ENCODE data around the gene ENTREP1. TPM values are rescaled to one million over a fixed set of nuclear protein-coding genes. Genes with fewer than 3 reads are reported as not detected.
"Not testable (repeated sequence)": the region's sequence is repeated elsewhere in the genome, so short reads cannot be mapped to it uniquely, and the experiment has no call there.

Gene ENTREP1
- total and polyA plus RNA-seq, 2 experiments from 2014 or later: 0.94 to 2.2 TPM

DNA sequence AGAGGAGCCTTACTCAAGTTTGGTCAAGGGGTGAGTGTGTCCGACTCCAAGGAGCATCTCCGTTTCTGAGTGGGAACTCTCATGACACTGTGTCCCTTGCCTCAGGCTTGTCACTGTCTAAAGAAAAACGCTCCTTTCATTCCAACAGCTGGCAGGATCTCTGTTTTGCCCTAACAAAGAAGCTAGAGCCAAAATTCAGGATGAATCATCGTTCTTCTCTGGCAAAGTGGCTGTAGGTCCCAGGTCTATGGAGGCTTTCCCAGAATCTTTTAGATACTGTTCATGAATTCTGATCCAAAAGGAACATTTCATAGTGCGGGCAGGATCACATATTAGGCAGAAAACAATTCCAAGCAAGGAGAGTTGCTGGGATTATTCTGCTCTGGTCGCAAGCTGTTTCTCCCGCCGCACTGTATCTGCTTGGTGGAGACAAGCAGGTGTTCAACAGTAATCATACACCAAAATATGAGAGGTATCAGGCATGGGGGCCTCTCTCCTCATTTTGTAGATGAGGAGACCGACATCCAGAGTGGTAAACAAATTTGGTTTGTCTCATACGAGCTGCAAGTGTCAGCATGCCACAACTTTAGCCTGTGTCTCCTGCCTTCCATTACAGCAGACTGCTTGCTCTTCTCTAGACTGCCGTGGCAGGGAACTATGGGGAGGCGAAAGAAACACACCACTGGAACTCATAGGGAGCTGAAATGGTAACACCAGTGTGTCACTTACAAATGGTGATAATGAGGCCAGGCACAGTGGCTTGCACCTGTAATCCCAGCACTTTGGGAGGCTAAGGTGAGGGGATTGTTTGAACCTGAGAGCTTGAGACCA is 72.6 kb downstream of the ENTREP1 start:
- no peaks in the 10 kb centered on the region for H3K4me1 ChIP-seq (ENCODE audit: insufficient read depth)
- 73% methylated on average over 12 of the region's 12 CpGs for whole genome bisulfite sequencing (ENCODE audit: low lambda C conversion rate, missing lambda C conversion rate)
- no peaks in the 10 kb centered on the region for H3K27me3 ChIP-seq
- H3K36me3 ChIP-seq (replicated peaks; ENCODE audit: insufficient read depth, low read depth): no peaks in the 10 kb centered on the region
- no peak overlapping the region for H3K27ac ChIP-seq
- no peak for DNase-seq (ENCODE audit: low spot score)
- TF ChIP-seq EZH2 (IDR thresholded peaks at IDR 0.05; ENCODE audit: borderline replicate concordance) (no peak), CTCF (IDR thresholded peaks at IDR 0.05; ENCODE audit: poor library complexity) (no peak), EZH2phosphoT487 (IDR thresholded peaks at IDR 0.05; ENCODE audit: low read depth, severe bottlenecking, unreplicated experiment) (no peak)
- H2AFZ ChIP-seq: no peak overlapping the region
- H3K4me3 ChIP-seq: no peak overlapping the region
- no peak overlapping the region for H3K4me2 ChIP-seq
- H3K9me2 ChIP-seq (replicated peaks; ENCODE audit: insufficient read depth): no peaks in the 10 kb centered on the region
- no peaks in the 10 kb centered on the region for H4K20me1 ChIP-seq (ENCODE audit: insufficient read depth, poor library complexity, severe bottlenecking)
- H3K79me2 ChIP-seq: no peaks in the 10 kb centered on the region
- no peaks in the 10 kb centered on the region for H3K9me3 ChIP-seq (ENCODE audit: low read depth)

- H3K27me3 ChIP-seq: no peaks in the 10 kb centered on the region
- no peaks in the 10 kb centered on the region for H3K36me3 ChIP-seq (replicated peaks; ENCODE audit: insufficient read depth, low read depth)
- no peak overlapping the region for H3K4me2 ChIP-seq
- no peaks in the 10 kb centered on the region for H4K20me1 ChIP-seq (ENCODE audit: insufficient read depth, poor library complexity, severe bottlenecking)
- no peaks in the 10 kb centered on the region for H3K9me2 ChIP-seq (replicated peaks; ENCODE audit: insufficient read depth)
- H2AFZ ChIP-seq: no peak overlapping the region
- no peaks in the 10 kb centered on the region for H3K79me2 ChIP-seq
- no peak overlapping the region for H3K4me3 ChIP-seq
- no peak overlapping the region for H3K27ac ChIP-seq
- DNase-seq (ENCODE audit: low spot score): no peak
- TF ChIP-seq EZH2 (IDR thresholded peaks at IDR 0.05; ENCODE audit: borderline replicate concordance) (no peak), CTCF (IDR thresholded peaks at IDR 0.05; ENCODE audit: poor library complexity) (no peak), EZH2phosphoT487 (IDR thresholded peaks at IDR 0.05; ENCODE audit: low read depth, severe bottlenecking, unreplicated experiment) (no peak)
- 83% methylated on average over 1 of the region's 1 CpG for WGBS (ENCODE audit: low lambda C conversion rate, missing lambda C conversion rate)
- H3K4me1 ChIP-seq (ENCODE audit: insufficient read depth): no peaks in the 10 kb centered on the region
- no peaks in the 10 kb centered on the region for H3K9me3 ChIP-seq (ENCODE audit: low read depth)
Measured at GRCh38 chr9:69400470-69400869, 75.5 kb downstream of the ENTREP1 start.

DNA sequence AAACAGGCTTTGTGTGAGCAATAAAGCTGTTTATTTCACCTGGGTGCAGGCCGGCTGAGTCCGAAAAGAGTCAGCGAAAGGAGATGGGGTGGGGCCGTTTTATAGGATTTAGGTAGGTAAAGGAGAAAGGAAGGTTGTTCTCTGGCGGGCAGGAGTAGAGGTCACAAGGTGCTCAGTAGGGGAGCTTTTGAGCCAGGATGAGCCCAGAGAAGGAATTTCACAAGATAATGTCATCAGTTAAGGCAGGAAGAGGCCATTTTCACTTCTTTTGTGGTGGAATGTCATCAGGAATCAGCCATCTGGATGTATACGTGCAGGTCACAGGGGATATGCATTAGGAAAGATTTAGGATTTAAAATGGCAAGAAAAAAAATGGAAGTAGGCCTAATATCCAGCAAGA is 84.9 kb downstream of the ENTREP1 start:
- not testable (repeated sequence) for H3K27me3 ChIP-seq; H3K9me2 ChIP-seq (replicated peaks; ENCODE audit: insufficient read depth); H3K4me3 ChIP-seq; H3K36me3 ChIP-seq (replicated peaks; ENCODE audit: insufficient read depth, low read depth); H3K27ac ChIP-seq; H3K79me2 ChIP-seq; H4K20me1 ChIP-seq (ENCODE audit: insufficient read depth, poor library complexity, severe bottlenecking); H3K4me2 ChIP-seq; DNase-seq (ENCODE audit: low spot score); H2AFZ ChIP-seq; H3K4me1 ChIP-seq (ENCODE audit: insufficient read depth); H3K9me3 ChIP-seq (ENCODE audit: low read depth)
- 75% methylated on average over 6 of the region's 6 CpGs for WGBS (ENCODE audit: low lambda C conversion rate, missing lambda C conversion rate)

- no peaks in the 10 kb centered on the region for H3K4me1 ChIP-seq (ENCODE audit: insufficient read depth)
- H3K79me2 ChIP-seq: no peaks in the 10 kb centered on the region
- no peaks in the 10 kb centered on the region for H4K20me1 ChIP-seq (ENCODE audit: insufficient read depth, poor library complexity, severe bottlenecking)
- H3K27me3 ChIP-seq: no peaks in the 10 kb centered on the region
- TF ChIP-seq EZH2phosphoT487 (IDR thresholded peaks at IDR 0.05; ENCODE audit: low read depth, severe bottlenecking, unreplicated experiment) (no peak), CTCF (IDR thresholded peaks at IDR 0.05; ENCODE audit: poor library complexity) (no peak), EZH2 (IDR thresholded peaks at IDR 0.05; ENCODE audit: borderline replicate concordance) (no peak)
- WGBS (ENCODE audit: low lambda C conversion rate, missing lambda C conversion rate): 98% methylated on average over 3 of the region's 3 CpGs
- H3K36me3 ChIP-seq (replicated peaks; ENCODE audit: insufficient read depth, low read depth): no peaks in the 10 kb centered on the region
- no peak overlapping the region for H3K4me2 ChIP-seq
- H2AFZ ChIP-seq: no peak overlapping the region
- no peak overlapping the region for H3K27ac ChIP-seq
- no peak for DNase-seq (ENCODE audit: low spot score)
- H3K4me3 ChIP-seq: no peak overlapping the region
- H3K9me3 ChIP-seq (ENCODE audit: low read depth): no peaks in the 10 kb centered on the region
- H3K9me2 ChIP-seq (replicated peaks; ENCODE audit: insufficient read depth): no peaks in the 10 kb centered on the region
Measured at GRCh38 chr9:69411246-69411645, 86.2 kb downstream of the ENTREP1 start.
